Medulla oblongata (tissue), 1 donor: ENCODE measurements around the gene KCNMA1.

Experiments
- DNase-seq: peaks from one replicate; pipeline ENCODE4 v3.0.0-alpha.2; 2015; ENCODE audit errors: extremely low spot score

The KCNMA1 gene

DNA sequence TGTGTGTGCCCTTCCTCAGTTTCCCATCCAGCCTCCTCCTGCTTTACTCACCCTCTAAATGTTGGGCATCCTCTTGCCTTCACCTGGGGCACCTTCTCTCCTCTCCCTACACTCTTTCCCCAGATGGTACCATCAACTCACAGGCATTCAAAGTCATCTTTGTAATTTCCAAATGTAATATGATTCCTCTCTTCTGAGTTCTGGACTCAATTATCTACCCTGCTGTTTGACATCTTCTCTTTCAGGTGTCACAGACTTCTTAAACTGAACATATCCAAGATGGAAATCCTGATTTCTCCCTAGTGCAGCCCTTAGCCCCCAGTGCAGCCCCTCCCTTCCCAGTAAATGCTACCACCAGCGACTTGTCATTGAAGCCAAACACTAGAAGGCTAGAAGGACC lies 422.8 kb downstream of the KCNMA1 start:
- no peak for DNase-seq

DNA sequence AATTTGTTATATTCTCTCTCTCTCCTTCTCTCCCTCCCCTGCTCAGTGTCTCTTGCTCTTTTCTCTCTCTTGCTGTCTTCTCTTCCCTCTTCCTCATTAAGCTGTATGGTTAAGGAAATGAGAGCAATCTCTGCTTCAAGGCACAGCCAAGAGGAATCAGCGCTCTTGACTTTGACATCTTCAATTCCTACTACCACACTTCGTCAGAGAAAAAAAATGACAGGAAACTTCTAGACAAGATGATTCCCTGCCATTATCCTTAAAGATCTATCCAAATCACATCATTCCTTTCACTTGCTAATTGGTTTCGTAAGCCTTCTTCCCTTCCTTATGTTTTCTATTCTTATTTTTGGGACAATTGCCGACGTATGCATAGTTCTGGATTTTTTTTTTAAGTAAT lies 425.0 kb downstream of the KCNMA1 start:
- DNase-seq, result no peak

DNA sequence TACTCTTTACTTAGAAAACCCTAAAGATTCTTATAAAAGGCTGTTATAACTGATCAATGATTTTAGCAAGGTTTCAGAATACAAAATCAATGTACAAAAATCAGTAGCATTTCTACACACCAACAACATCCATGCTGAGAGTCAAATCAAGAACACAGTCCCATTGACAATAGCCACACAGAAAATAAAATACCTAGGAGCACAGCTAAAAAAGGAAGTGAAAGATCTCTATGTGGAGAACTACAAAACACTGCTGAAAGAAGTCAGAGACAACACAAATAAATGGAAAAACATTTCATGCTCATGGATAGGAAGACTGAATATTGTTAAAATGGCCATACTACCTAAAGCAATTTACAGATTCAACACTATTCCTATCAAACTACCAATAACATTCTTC lies 427.0 kb downstream of the KCNMA1 start:
- DNase-seq, result no peak

DNA sequence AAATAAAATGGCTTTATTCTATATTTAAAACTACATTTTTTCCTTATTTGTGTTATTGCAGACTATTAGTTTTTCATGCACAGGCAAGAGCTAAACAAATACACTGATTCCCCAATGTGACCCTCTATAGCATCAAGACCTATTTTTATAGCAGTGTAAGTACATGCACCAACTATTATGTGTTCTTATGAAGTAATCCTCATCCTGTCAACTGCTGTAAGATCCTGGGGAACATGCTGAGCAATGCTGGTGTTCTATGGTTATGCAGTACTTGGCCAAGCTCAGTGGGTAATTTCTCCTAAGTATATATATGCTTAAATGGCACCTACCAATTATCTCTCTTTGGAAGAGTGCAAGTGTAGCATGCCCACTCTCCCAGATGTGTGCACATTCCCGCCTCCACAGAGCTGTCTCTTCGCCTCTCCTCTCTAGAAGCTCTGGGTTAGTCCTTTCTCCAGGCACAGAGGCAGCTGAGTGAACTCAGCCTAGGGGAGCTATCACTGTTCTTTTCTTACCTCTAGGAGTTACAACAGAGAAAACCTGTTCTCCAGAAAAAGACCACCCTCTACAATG lies 428.8 kb downstream of the KCNMA1 start:
- no peak for DNase-seq

DNA sequence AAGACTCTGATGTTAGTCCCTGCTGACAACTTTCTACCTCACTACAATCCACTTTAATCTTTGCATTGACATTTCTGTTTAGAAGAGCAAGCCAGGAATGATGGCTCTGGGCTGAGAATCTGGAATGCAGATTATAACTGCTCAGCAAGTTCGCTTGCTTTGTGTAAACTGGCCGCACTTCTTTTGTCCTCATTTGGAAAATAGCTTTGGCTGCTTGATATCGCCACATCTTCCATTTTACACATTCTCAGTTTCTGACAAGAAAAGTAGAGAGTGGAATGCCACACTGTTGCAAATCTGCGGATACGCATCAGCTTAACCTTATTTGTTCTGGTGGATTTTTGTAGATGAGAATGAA lies 429.8 kb downstream of the KCNMA1 start:
- no peak for DNase-seq

DNA sequence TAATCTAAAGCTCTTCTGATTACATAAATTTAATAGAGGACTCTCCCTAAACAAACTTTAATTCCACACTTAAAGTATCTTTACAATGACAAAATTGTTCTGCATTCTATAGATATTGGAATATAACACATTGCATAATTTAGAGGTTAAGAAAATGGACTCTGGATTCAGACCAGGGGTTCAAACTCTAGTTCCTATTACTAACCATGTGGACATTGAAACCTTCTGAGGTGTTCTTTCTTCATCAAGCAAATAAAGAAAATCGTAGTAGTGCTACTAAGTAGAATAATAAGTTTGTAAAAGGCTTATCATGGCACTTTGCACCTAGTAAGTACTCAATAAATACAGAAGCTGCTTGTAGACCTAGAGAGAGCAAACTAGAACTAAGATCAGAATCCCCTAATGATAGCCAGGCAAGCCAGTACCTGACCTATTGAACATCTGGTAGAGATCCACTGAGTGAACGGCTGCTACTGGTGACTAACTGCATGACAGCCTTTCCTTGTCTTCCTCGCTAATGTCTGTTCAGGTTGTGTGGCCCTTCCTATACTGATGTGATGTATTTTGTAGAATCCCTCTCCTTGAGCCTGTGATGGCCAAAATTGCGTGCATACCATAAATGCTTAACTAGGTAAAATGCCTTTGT lies 430.3 kb downstream of the KCNMA1 start:
- no peak for DNase-seq

DNA sequence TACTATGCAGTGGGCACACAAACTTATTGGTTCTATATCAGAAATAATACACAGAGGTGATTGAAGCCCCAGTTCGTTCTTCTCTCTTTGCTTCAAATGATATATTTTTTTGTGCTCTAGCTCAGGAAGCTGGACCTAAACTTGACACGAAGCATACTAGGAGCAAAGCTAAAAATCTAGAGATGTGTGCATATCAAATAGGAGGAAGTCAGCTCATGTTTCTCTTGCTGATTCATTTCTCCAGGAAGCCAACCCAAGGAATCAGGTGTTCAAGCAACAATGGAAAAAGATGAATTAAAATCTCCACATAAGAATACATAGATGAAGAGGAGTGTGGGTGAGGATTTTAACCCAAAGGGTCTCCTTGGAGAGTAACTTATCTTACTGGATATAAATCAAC lies 432.5 kb downstream of the KCNMA1 start:
- no peak for DNase-seq

DNA sequence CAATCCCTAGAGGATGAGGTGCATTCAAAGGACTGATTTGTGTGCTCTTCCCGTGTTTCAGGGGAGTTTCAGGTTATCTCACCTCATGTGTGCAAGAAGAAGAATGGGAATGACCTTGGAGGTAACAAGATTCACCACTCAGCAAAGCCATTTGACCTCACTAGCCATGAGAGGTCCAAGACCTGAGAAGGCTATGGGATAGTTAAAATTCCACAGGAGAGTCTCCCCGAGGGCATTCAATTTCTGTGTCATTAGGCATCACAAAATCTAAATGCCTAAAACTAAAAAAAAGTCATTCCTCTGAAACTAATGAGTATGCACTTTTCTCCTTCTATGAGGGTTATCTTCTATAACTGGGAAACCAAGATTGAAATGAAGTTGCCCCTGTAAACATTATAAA lies 433.4 kb downstream of the KCNMA1 start:
- DNase-seq, result no peak

DNA sequence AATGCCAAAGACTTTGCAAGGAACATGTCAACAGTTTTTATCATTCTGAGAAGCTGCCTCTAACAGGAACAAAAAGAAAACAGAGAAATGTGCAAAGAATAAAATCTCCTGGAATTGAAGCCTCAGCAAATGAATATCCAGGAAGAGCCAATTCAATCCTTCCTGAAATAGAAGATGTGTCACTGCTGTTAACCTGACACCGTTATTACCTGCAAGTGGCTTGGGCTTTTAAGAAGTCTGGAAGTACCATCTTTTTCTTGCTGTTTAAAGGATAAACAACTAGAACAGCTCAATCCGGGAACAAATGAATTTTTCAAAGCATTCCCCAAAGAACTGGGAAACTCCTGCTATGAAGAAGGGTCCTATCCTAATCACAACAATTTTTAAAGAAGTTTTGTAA lies 434.8 kb downstream of the KCNMA1 start:
- no peak for DNase-seq

DNA sequence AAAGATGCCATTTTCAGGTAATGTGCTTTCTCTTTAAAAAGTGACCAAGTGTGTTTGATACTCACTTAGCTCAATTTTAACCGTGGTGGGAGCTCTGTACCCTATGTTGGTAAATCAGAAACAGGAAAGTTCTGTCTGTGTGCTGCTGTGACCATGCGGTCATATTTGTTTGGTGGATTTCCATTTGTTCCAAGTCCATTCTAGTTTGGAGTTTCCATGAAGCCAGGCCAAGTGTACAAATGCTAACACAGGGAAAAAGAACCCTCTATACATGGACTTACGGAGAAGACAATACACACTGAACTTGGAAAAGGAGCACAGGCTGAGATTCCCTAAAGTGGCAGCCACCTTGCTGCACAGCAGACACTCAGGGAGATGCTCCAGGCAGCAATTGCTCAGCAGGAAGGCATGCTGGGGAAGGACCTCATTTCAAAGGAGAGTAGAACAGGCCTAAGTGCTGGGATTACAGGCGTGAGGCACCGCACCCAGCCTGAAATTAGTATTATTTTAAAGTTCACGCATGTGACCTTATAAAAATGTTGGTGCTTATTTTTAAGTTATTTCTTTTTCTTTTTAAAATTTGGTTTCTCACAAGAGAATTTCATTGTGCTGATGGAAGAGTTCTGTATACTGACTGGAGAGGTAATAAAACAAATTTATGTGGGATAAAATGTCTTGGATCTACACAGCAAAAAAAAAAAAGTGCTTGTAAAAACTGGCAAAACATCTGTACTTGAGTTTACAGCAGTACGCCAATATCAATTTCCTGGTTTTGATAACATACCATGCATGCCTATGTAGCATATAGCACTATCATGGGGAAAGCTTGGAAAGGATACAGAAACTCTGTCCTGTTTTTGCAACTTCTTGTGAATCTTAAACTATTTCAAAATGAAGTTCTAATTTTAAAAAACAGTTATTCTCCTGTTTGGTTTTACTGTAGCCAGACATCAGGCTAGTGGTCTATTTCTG lies 436.2 kb downstream of the KCNMA1 start:
- DNase-seq, result no peak

DNA sequence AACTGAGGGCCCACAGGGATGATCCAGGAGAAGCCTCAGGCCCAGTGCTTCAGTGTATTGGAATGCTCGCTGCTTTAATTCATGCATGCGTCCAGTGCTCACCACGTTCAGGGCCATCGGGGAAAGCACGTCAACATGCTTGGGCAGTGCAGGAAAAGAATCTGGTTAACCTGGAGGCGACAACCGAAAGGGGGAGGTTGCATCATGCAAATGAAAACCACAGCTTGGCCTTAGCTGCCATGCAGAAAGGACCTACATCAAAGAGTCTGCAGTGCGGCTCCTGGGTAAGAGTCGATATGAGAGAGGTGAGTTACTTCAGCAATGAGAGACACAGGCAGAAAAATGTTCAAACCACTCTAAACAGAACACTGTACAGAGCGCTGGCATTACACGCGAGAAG lies 440.1 kb downstream of the KCNMA1 start:
- no peak for DNase-seq

DNA sequence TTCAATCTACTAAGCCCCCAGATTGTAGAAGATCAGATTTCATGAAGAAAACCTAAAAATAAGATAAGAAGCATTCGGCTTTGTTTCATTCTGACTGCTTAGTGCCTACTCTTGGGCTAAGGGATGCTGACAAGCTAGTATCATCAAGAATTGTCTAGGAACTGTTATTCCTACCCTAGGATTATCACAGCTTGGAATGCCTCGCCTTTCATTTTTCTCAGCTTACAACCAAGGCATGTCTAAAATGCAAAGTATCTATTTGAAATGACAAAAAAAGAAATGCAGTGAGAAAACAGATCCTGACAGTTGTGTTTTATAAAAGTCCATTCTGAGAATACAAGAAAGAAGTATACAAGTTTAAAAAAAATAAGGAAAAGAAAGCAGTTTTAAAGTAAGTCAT lies 441.0 kb downstream of the KCNMA1 start:
- DNase-seq, result no peak

DNA sequence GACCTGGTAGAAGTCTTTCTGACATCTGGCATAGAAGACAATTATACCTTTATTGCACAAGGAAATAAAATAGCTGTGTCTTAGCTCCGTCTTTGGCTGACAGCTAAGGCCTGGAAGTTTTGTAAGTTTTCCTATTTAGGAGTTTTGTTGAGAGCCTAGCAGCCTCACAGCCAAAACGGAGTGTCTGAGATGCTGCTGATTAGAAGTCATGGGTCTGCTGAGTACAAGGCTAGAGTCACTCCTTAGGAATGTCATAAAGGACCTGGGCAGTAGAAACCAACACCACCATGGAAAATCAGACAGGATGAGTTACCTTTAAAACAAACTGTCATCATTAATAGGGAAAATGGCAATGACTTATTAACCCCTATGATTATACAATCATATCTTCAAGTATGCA lies 442.5 kb downstream of the KCNMA1 start:
- DNase-seq, result no peak

DNA sequence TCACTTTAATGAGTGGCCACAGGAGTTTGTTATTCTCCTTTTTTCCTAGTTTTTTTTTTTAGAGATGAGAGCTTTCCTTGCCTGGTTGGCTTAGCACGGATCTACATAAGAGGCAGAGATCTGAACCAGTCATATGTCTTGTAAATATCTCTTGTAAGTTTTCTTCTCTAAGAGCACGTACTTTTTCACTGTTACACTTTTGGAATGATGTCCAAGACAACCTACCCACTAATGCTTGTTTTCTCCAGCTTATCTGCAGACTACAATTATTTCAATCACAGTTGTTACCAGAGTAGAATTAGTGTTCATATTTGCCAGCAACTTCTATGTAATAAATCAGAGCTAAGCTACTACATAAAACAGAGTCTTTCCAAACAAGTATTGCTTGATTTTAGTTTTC lies 444.6 kb downstream of the KCNMA1 start:
- DNase-seq, result no peak

DNA sequence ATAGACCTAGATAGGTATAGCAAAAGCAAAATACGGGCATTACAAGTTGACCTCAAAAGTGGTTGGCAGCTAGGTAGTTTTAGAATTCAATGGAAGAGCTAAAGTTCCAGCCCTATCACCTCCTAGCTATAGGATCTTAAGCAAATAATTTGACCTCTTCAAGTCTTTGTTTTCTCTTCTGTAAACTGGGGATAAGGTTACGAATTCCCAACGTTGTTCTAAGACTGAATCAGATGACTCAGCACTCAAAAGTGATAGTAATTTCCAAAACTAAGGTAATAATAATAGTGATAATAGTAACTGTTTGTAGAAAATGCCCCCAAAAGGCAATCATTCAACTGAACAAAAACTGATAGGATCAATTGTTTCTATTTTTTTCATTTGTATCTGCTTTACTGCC lies 445.2 kb downstream of the KCNMA1 start:
- no peak for DNase-seq

DNA sequence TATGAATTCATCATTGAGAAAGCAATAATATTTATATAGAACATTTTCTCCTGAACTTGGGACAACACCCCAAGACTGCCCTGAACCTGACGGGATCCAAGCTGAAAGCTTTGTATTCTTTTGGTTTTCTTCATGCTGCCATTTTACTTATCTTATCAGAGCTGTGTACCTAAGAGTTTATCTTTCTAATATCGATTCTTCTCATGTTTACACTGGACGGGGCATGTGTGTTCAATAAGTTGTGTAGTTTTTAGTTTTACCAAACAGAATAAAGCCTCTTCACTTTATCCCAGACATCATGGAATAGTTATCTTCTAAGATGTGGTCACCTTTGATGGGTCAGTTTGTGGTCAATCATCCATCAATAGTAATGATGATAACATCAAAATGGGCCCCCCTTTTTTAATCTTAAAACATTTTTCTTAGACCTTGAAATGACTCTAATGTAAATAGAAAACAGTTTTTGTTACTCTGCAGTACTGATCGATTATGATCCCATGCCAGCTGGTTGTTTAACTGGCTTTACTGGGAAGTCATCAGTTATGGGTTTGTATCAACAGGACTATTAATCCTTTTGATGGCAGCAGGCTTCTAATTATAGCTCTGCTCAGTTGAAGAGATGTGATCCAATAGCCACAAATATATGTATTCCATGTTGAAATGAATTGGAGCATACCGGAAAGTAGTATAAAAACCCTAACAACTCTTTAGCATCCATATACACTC lies 446.1 kb downstream of the KCNMA1 start:
- no peak for DNase-seq

DNA sequence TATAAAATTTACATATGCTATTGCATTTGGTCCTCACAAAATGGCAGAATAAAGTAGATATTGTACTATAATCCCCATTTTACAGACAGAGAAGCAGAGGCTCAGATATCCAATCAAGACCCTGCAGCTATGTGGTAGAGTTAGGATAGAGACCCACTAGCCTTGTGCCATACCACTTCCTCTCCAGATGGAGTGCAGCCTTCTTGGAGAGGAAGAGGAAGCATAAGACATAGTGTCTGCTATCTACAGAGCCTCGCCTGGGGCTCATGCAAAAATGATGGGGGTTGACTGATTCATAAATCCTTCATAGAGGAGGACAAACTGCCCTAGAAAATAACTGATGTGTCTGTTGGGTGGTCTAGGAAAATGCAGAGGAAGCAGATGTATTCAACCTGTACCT lies 447.3 kb downstream of the KCNMA1 start:
- no peak for DNase-seq

DNA sequence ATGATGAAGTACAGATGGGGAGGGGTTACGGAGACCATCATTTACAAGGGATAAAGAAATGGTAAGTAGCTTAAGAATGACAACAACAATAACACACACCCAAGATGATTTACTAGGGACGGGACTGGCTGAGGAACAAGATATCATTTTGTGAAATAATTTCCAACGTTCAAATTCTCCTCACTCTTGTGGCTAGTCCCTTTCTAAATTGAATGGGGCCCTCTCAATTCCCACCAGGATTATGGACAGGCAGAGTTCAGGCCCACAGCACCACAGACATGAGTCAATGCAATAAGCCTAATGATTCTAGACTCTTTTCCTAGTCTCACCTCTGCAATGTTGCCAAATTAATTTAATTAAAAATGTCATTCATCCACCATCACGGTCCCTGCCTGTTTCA lies 448.1 kb downstream of the KCNMA1 start:
- DNase-seq, result no peak

DNA sequence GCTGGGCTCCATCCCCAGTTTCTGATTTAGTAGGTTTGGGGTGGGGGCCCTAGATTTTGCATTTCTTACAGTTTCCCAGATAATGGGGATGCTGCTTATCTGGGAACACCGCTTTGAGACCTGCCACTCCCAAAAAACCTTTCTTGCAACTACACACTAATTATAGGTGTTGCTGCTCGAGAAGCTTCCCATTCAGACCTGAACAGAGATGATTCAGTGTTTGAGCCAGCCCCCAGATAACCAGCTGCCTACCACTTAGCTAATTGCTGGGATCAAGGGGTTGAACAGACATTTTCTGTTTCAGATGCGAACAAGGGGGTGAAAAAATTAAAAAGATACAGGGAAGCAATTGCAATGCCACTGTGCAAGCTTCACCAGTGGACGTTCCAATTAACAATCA lies 448.5 kb downstream of the KCNMA1 start:
- DNase-seq, result no peak

DNA sequence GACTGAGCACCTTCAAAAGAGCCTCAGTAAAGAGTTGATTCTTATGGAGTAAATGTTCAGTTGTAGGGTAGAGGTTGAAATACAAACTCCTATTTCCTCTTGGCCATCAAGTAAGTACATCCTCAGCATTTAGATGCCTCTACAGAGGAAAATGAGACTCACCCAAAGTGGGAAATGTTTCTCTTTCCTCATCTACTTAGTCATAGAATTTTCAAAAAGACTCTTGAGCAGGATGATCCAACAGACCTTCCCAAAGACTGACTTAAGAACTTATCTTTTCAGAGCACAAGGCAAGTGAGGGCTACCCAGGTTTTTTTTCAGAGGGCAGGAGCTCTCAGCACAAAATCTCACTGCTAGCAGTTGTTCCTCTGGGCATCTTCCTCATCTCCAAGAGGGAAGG lies 449.1 kb downstream of the KCNMA1 start:
- DNase-seq, result no peak

DNA sequence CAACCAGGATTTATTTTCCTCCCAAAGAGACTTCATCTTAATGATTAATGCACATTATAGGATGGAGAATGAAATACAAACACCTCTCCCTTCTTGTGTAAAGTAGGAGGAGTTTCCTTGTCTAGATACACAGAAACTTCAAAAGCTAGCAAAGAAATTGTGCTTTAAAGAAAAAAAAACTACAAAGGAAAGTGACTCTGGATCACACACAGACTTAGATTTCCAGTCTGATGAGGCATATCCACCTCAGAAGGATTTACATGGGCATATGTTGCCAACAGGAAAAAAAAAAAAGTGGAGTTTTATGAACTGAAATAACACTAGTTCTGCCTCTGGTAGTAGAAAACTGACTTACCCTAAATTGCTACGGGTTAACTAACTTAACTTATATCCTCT lies 449.6 kb downstream of the KCNMA1 start:
- no peak for DNase-seq

DNA sequence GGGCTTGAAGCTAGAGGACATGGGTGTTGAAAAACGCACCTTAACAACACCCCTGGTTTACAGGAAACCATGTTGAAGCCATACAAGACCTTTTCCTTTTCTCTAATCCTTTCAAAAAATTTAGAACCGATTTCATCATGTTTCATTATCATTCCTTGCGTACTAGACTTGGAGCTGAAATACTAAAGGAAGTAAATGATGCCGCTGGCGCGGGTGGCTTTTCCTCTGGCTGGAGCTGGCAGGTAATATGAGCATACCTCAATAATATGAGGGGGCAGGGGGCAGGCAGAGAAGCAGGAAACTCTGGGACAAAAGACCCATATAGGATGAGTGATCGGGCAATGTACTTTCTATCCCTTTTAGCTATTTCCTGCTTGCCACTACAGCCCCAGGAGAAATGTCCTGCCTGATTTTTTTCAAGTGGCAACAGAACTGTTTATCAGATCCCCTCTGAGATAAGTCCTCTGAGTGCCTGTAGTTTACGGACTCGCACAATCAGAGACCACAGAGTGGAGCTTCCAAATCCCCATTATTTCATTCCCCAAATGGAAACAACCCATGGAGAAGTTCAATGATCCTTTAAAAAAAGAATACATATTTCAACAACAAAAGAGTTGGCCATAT lies 450.1 kb downstream of the KCNMA1 start:
- DNase-seq, result no peak
